CD8-positive, alpha-beta memory T cell (primary cell): ENCODE measurements around the gene FGF1. TPM values are rescaled to one million over a fixed set of nuclear protein-coding genes. Genes with fewer than 3 reads are reported as not detected.
"Not testable (repeated sequence)": the region's sequence is repeated elsewhere in the genome, so short reads cannot be mapped to it uniquely, and the experiment has no call there.

Experiments used
- CTCF ChIA-PET: fragments of 350-600 bp; sonication (Branson Sonifier 250); formaldehyde crosslinking; loops from one replicate; lab custom pipeline; 2021; ENCODE audit warnings: antibody characterized with exemption; lab: Charles Lee
- POLR2A ChIA-PET: fragments of 350-600 bp; sonication (Branson Sonifier 250); formaldehyde crosslinking; loops from one replicate; lab custom pipeline; 2021; ENCODE audit warnings: antibody characterized with exemption; lab: Charles Lee
- DNase-seq, 5 donors: peaks; one replicate each; pipeline versions ENCODE4 v3.0.0 to v3.0.0-alpha.2; 2020 to 2022; ENCODE audit warnings: mixed read lengths in 1 of 5
- H3K27ac ChIP-seq: one replicate; pipeline ENCODE4 v1.7.0; 2013; ENCODE audit warnings: low read depth, mild to moderate bottlenecking, low read length, moderate library complexity
- H3K27me3 ChIP-seq: 2 replicates; pipeline ENCODE4 v1.7.0; 2013; ENCODE audit warnings: low read length, mild to moderate bottlenecking; ENCODE audit not compliant: insufficient read depth, poor library complexity, severe bottlenecking
- H3K36me3 ChIP-seq: 2 replicates; pipeline ENCODE4 v1.7.0; 2013; ENCODE audit warnings: mild to moderate bottlenecking, low read length, moderate library complexity; ENCODE audit not compliant: insufficient read depth
- H3K4me1 ChIP-seq: 2 replicates; pipeline ENCODE4 v1.7.0; 2013; ENCODE audit warnings: mild to moderate bottlenecking, low read length, moderate library complexity; ENCODE audit not compliant: insufficient read depth
- H3K4me3 ChIP-seq: 2 replicates; pipeline ENCODE4 v1.7.0; 2013; ENCODE audit warnings: mild to moderate bottlenecking, low read length
- H3K9me3 ChIP-seq: 2 replicates; pipeline ENCODE4 v1.7.0; 2013; ENCODE audit warnings: mild to moderate bottlenecking, low read length
- H3K27ac Mint-ChIP-seq, 8 donors: one replicate each; pipeline ENCODE4 v1.8.0; 2020 to 2021; ENCODE audit warnings: mixed read lengths in 8 of 8, mild to moderate bottlenecking in 6 of 8, inconsistent platforms in 3 of 8, moderate library complexity in 3 of 8
- H3K27me3 Mint-ChIP-seq, 2 donors: one replicate each; pipeline ENCODE4 v1.8.0; 2020 to 2021; ENCODE audit warnings: mixed read lengths in 2 of 2, mild to moderate bottlenecking in 1 of 2, moderate library complexity in 1 of 2
- H3K36me3 Mint-ChIP-seq, 3 donors: one replicate each; pipeline ENCODE4 v1.8.0; 2020 to 2021; ENCODE audit warnings: mixed read lengths in 3 of 3, inconsistent platforms in 1 of 3, mild to moderate bottlenecking in 1 of 3
- H3K4me1 Mint-ChIP-seq, 3 donors: one replicate each; pipeline ENCODE4 v1.8.0; 2020 to 2021; ENCODE audit warnings: mixed read lengths in 3 of 3, inconsistent platforms in 1 of 3, mild to moderate bottlenecking in 1 of 3
- H3K4me3 Mint-ChIP-seq, 7 donors: one replicate each; pipeline ENCODE4 v1.8.0; 2020 to 2021; ENCODE audit warnings: mixed read lengths in 7 of 7, mild to moderate bottlenecking in 6 of 7, moderate library complexity in 4 of 7, inconsistent platforms in 2 of 7
- H3K9me3 Mint-ChIP-seq, 5 donors: one replicate each; pipeline ENCODE4 v1.8.0; 2020 to 2022; ENCODE audit warnings: mixed read lengths in 5 of 5, mild to moderate bottlenecking in 3 of 5, moderate library complexity in 2 of 5, inconsistent platforms in 1 of 5
- polyA plus RNA-seq: library from polyadenylated mRNA; unstranded; fragments of 300-500 nt; fragmentation: Illumina TruSeq; gene quantifications from one replicate; pipeline ENCODE4 v1.2.3, GENCODE V29; 2021
- total RNA-seq, 2 experiments: library from RNA; stranded (reverse); gene quantifications; one replicate each; pipeline ENCODE4 v1.2.3, GENCODE V29; 2021

The FGF1 gene
- total and polyA plus RNA-seq, 3 experiments from 2014 or later = not detected

DNA sequence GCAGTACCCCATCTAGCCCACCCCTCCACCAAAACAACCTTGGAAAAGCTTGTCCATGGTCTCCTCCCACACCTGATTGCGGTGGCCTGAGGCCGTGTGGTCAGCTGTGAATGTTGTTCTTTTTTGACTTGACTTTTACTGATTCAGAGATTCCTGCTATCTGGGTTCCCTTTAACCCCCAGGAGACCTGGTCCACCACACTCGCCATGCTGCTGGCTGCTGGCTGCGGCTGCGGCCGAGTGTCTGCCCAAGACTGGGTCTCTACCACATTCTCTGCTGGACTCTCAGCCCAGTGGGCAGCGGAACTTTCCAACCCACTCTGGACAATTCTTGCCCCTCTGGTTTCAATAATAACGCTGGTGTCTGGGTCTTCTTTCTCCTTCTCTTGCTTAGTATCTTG lies 28.4 kb downstream of the FGF1 start:
- Mint-ChIP-seq H3K36me3 (no peaks in the 10 kb centered on the region), H3K4me3 (no peak overlapping the region), H3K27me3 (peaks cover 11 to 51% of the 10 kb centered on the region in 2 donors), H3K27ac (no peak overlapping the region), H3K9me3 (no peaks in the 10 kb centered on the region), H3K4me1 (peaks cover 3 to 6% (median 6%) of the 10 kb centered on the region in 3 donors)
- ChIA-PET POLR2A (no interaction called here), CTCF (interaction anchor here (1.4 kb wide), 1 partner anchor 41 kb away, joined by 4 read pairs; no protein-coding TSS in a partner anchor)
- Histone ChIP-seq H3K9me3 (no peaks in the 10 kb centered on the region), H3K4me3 (no peak overlapping the region), H3K36me3 (no peaks in the 10 kb centered on the region), H3K27me3 (peaks cover 7% of the 10 kb centered on the region), H3K4me1 (peaks cover 5% of the 10 kb centered on the region), H3K27ac (no peak overlapping the region)
- no peak for DNase-seq

DNA sequence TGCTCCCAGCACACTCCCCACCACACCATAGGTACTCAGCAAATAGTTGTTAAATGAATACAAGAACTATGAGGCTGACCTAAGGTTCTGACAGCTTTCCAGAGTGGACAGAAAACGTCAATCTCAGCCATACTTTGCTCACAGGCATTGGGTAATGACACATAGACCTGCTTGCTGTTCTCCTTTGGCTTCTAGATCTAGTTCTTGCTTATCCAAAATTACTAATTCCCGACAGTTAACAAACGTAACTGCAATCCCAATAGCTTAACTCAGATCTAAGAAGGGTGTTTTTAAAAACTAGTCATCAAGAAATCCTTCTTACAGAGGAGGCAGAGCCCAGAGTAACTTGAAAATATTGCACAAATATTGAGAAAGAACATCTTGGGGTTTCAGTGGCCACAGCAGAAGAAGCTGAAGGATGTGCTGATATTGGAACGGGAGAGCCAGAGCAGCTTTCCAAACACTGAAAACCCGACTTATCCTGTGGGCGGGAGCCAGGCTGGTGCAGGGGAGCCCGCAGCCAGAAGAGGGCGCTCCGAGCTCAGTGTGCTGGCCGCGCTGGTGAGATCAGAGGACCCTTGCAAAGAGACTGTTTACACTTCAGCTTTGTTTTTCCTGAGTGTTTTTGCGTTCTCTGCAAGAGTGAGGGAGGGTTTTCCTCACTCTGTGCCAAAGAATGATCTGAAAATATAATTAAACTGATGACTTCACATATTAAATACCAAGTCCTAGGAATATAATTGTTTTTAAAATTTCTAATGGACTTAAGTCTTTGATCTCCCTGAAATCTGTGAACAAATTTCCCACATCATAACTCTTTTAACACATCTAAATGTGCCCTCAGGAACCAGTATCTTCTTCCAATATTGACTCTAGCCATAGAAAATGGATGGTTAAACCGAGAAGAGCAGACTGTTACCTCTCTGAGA lies 30.3 kb downstream of the FGF1 start:
- H3K36me3 Mint-ChIP-seq = no peaks in the 10 kb centered on the region
- no peak overlapping the region for H3K27ac ChIP-seq
- H3K27me3 ChIP-seq = peaks cover 7% of the 10 kb centered on the region

DNA sequence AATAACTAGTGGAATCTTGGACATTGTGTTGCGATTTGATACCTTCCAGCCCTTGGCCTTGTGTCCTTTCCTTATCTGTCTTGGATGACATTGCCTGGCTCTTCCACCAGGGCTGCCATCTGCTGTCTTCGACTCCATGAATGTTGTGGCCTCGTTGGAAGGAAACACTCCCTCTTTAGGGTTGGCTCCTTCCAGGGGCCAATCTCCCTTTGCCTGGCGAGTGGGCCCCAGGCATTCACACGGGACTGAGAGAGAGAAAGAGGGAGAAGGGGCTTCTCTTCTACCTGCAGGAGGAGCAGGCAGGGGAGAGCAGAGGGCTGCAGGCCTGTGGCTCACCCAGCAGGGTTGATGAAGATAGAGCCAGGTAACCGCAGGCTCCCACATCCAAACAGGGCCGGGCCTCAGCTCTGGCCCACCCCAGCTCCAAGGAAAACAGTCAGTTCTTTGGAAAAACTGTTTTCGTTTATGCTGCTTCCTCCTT lies 31.3 kb downstream of the FGF1 start:
- POLR2A ChIA-PET = no interaction called here

More for the DNA sequence above, 30.3 kb downstream of the FGF1 start:
- Histone ChIP-seq H3K4me1 (peaks cover 5% of the 10 kb centered on the region), H3K4me3 (no peak overlapping the region), H3K9me3 (no peaks in the 10 kb centered on the region), H3K36me3 (no peaks in the 10 kb centered on the region)
- DNase-seq = peak; percentile 43 to 73 (median 53)
- ChIA-PET POLR2A (no interaction called here), CTCF (interaction anchor here (0.6 to 2.9 kb wide), 19 partner anchors 9 to 1179 kb away, joined by 3 to 31 read pairs (median 5); no protein-coding TSS in a partner anchor)
- Mint-ChIP-seq H3K4me1 (peaks cover 3 to 6% (median 6%) of the 10 kb centered on the region in 3 donors), H3K9me3 (no peaks in the 10 kb centered on the region), H3K4me3 (no peak overlapping the region), H3K27me3 (peaks cover 6 to 38% of the 10 kb centered on the region in 2 donors), H3K27ac (peak overlapping the region in 1 of 8 donors; percentile 27)

DNA sequence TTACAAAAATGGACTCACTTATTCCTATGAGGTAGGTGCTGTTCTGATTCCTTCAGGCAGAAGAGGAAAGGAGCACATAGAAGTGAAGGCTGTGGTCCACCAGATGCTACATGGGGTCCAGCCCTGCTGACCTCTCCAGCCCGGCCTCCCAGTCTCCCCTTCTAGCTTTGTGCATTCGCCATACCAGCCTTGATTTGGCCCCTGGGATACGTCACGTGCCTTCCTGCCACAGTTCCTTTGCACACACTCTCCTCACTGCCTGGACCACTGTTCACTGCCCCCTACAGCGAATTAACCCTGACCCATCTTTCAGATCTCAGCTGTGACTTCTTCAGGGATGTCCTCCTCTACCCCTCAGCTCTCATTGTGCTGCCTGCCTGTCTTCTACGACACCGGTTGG lies 32.6 kb downstream of the FGF1 start:
- Histone ChIP-seq H3K27ac (no peak overlapping the region), H3K4me1 (peaks cover 5% of the 10 kb centered on the region), H3K27me3 (peaks cover 7% of the 10 kb centered on the region), H3K4me3 (no peak overlapping the region), H3K36me3 (no peaks in the 10 kb centered on the region), H3K9me3 (no peaks in the 10 kb centered on the region)
- ChIA-PET POLR2A (no interaction called here), CTCF (no interaction called here)
- H3K4me1 Mint-ChIP-seq = peaks cover 3 to 6% (median 6%) of the 10 kb centered on the region in 3 donors
- H3K9me3 Mint-ChIP-seq = no peaks in the 10 kb centered on the region
- H3K27me3 Mint-ChIP-seq = peaks cover 6 to 39% of the 10 kb centered on the region in 2 donors
- H3K27ac Mint-ChIP-seq = peak overlapping the region in 1 of 8 donors; percentile 4
- no peak overlapping the region for H3K4me3 Mint-ChIP-seq
- no peak for DNase-seq
- no peaks in the 10 kb centered on the region for H3K36me3 Mint-ChIP-seq

More for the DNA sequence above, 31.3 kb downstream of the FGF1 start:
- Mint-ChIP-seq H3K4me3 (no peak overlapping the region), H3K4me1 (peaks cover 3 to 6% (median 6%) of the 10 kb centered on the region in 3 donors), H3K36me3 (no peaks in the 10 kb centered on the region), H3K27me3 (peaks cover 6 to 39% of the 10 kb centered on the region in 2 donors), H3K27ac (no peak overlapping the region), H3K9me3 (no peaks in the 10 kb centered on the region)
- Histone ChIP-seq H3K27me3 (peaks cover 7% of the 10 kb centered on the region), H3K4me1 (peaks cover 5% of the 10 kb centered on the region), H3K9me3 (no peaks in the 10 kb centered on the region), H3K36me3 (no peaks in the 10 kb centered on the region), H3K4me3 (no peak overlapping the region), H3K27ac (no peak overlapping the region)
- DNase-seq = no peak
- CTCF ChIA-PET = interaction anchor here (1.1 to 2.9 kb wide), 5 partner anchors 13 to 234 kb away, joined by 4 to 31 read pairs (median 8); no protein-coding TSS in a partner anchor

DNA sequence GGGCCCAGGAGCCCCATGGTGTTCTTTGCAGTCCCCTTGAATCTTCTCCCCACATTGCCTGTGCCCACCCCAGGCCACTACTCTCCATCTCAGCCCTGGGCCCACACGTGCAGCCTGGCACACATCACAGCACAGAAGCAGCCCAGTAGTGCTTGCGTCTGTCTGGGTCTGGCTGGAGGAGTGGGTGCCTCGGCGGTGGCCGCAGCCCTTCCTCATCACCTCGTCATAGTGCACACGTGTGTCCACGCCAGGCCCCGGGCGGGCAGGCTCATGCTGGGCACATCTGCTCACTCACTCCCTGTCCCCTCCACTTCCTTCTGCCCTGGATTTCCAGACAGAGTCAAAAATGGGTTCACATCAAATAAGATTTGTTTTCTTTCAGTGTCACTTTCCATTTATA lies 33.3 kb downstream of the FGF1 start:
- Mint-ChIP-seq H3K4me1 (peaks cover 3 to 6% (median 6%) of the 10 kb centered on the region in 3 donors), H3K9me3 (no peaks in the 10 kb centered on the region), H3K27me3 (peaks cover 6 to 35% of the 10 kb centered on the region in 2 donors), H3K36me3 (no peaks in the 10 kb centered on the region), H3K4me3 (no peak overlapping the region), H3K27ac (no peak overlapping the region)
- Histone ChIP-seq H3K27me3 (peaks cover 7% of the 10 kb centered on the region), H3K9me3 (no peaks in the 10 kb centered on the region), H3K36me3 (no peaks in the 10 kb centered on the region), H3K4me1 (peaks cover 5% of the 10 kb centered on the region), H3K27ac (no peak overlapping the region), H3K4me3 (no peak overlapping the region)
- POLR2A ChIA-PET = no interaction called here
- CTCF ChIA-PET = no interaction called here
- DNase-seq = no peak

DNA sequence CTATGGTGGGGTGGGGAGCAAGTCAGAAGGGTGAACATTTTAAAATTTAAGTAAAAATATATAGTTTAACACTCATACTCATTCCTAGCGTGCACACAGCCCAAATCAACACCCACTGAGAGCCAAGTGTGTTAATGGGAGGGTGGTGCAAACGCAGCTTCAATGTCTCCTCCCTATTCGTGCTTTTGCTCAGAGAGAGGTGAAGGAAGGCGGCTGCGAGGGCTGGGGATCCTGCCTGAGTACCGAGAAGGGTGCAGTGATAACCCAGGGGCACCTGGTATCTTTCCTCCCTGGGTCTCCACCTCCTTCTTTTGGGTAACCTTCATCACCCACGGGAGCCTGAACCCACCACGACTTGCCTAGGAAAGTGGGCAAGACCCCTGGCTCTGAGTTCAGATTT lies 35.0 kb downstream of the FGF1 start:
- CTCF ChIA-PET = interaction anchor here (1.1 to 1.3 kb wide), 2 partner anchors 9 to 49 kb away, joined by 3 to 4 read pairs; no protein-coding TSS in a partner anchor
- Mint-ChIP-seq H3K27ac (no peak overlapping the region), H3K27me3 (peaks cover 3 to 31% of the 10 kb centered on the region in 2 donors), H3K4me1 (peaks cover 3 to 5% (median 5%) of the 10 kb centered on the region in 3 donors), H3K4me3 (no peak overlapping the region), H3K9me3 (no peaks in the 10 kb centered on the region), H3K36me3 (no peaks in the 10 kb centered on the region)
- no peak for DNase-seq
- Histone ChIP-seq H3K27ac (no peak overlapping the region), H3K36me3 (no peaks in the 10 kb centered on the region), H3K27me3 (peaks cover 7% of the 10 kb centered on the region), H3K9me3 (no peaks in the 10 kb centered on the region), H3K4me1 (peaks cover 5% of the 10 kb centered on the region), H3K4me3 (no peak overlapping the region)
- POLR2A ChIA-PET = no interaction called here

DNA sequence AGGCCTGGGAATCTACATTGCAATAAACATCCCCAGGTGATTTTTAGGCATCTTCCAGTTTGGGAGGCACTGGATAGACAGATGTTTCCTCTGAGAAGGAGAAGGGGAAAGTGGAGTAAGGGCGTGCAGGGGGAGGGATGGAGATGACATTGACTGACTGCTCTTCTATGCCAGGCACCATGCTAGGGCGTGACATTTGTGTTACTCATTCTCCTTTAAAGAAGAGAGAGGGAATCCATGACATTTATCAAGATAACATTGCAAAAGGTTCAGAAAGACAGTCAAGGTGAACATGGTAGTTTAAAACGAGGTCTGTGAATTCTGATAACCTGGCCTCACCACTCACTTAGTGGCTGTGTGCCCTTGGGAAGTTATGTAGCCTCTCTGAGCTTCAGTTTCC lies 35.8 kb downstream of the FGF1 start:
- CTCF ChIA-PET = interaction anchor here (1.1 to 1.3 kb wide), 2 partner anchors 9 to 50 kb away, joined by 3 to 4 read pairs; no protein-coding TSS in a partner anchor
- POLR2A ChIA-PET = no interaction called here
- H3K27ac Mint-ChIP-seq = peak overlapping the region in 1 of 8 donors; percentile 3
- Histone ChIP-seq H3K4me1 (no peaks in the 10 kb centered on the region), H3K27ac (no peak overlapping the region), H3K4me3 (no peak overlapping the region), H3K36me3 (no peaks in the 10 kb centered on the region), H3K27me3 (peaks cover under 1% of the 10 kb centered on the region), H3K9me3 (no peaks in the 10 kb centered on the region)
- no peak for DNase-seq
- H3K27me3 Mint-ChIP-seq = peaks cover 3 to 28% of the 10 kb centered on the region in 2 donors
- H3K4me1 Mint-ChIP-seq = no peaks in the 10 kb centered on the region
- no peaks in the 10 kb centered on the region for H3K36me3 Mint-ChIP-seq
- H3K9me3 Mint-ChIP-seq = no peaks in the 10 kb centered on the region
- H3K4me3 Mint-ChIP-seq = no peak overlapping the region

DNA sequence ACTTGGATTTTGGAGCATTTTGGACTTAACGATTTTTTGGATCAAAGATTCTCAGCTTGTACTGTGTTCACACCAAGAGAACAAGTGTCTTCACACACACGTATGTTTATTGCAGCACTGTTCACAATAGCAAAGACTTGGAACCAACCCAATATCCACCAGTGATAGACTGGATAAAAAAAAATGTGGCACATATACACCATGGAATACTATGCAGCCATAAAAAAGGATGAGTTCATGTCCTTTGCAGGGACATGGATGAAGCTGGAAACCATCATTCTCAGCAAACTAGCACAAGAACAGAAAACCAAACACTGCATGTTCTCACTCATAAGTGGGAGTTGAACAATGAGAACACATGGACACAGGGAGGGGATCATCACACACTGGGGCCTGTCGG lies 37.8 kb downstream of the FGF1 start:
- H3K4me3 Mint-ChIP-seq, POLR2A ChIA-PET, DNase-seq, H3K4me1 ChIP-seq, H3K36me3 ChIP-seq, H3K36me3 Mint-ChIP-seq, H3K27ac ChIP-seq, H3K9me3 ChIP-seq, H3K27ac Mint-ChIP-seq, H3K4me3 ChIP-seq, H3K9me3 Mint-ChIP-seq, H3K27me3 ChIP-seq, H3K4me1 Mint-ChIP-seq, CTCF ChIA-PET: not testable (repeated sequence)
- peaks cover 3 to 26% of the 10 kb centered on the region in 2 donors for H3K27me3 Mint-ChIP-seq
